Measurements from ENCODE around the gene HES1.
A peak's percentile ranks its signal among the peaks of the same experiment; 100 is the strongest.
"Not testable (repeated sequence)": the region's sequence is repeated elsewhere in the genome, so short reads cannot be mapped to it uniquely, and the experiment has no call there.

Gene HES1

GRCh38 chr3:194128202-194128918, 7.6 kb upstream of the HES1 start:
- no peak for DNase-seq (ENCODE audit: low read depth in 2 of 2)

GRCh38 chr3:194128919-194129295, 7.0 kb upstream of the HES1 start:
- DNase-seq (ENCODE audit: low read depth in 2 of 2), result not testable (repeated sequence)

GRCh38 chr3:194129581-194130133, 6.3 kb upstream of the HES1 start:
- peak; percentile 83 for DNase-seq (ENCODE audit: low read depth in 2 of 2)

- DNase-seq (ENCODE audit: low read depth in 2 of 2), result no peak
Measured at GRCh38 chr3:194130188-194130587, 5.8 kb upstream of the HES1 start.

- DNase-seq (ENCODE audit: low read depth in 2 of 2), result no peak
Measured at GRCh38 chr3:194130807-194131589, 5.0 kb upstream of the HES1 start.

- no peak for DNase-seq (ENCODE audit: low read depth in 2 of 2)
Measured at GRCh38 chr3:194132465-194133286, 3.3 kb upstream of the HES1 start.

GRCh38 chr3:194133661-194134230, 2.2 kb upstream of the HES1 start:
- no peak for DNase-seq (ENCODE audit: low read depth in 2 of 2)

GRCh38 chr3:194134231-194134756, 1.7 kb upstream of the HES1 start:
- DNase-seq (ENCODE audit: low read depth in 2 of 2), result no peak

- peak; percentile 94 to 95 for DNase-seq (ENCODE audit: low read depth in 2 of 2)
Measured at GRCh38 chr3:194134757-194135515, 1.0 kb upstream of the HES1 start.

- no peak for DNase-seq (ENCODE audit: low read depth in 2 of 2)
Measured at GRCh38 chr3:194135516-194135805, 487 bp upstream of the HES1 start.

- no peak for DNase-seq (ENCODE audit: low read depth in 2 of 2)
Measured at GRCh38 chr3:194136519-194137007, 615 bp downstream of the HES1 start.

GRCh38 chr3:194137008-194137505, 1.1 kb downstream of the HES1 start:
- no peak for DNase-seq (ENCODE audit: low read depth in 2 of 2)

GRCh38 chr3:194137506-194138474, 1.8 kb downstream of the HES1 start:
- no peak for DNase-seq (ENCODE audit: low read depth in 2 of 2)

GRCh38 chr3:194138732-194139070, 2.8 kb downstream of the HES1 start:
- no peak for DNase-seq (ENCODE audit: low read depth in 2 of 2)

GRCh38 chr3:194139071-194139813, 3.3 kb downstream of the HES1 start:
- DNase-seq (ENCODE audit: low read depth in 2 of 2), result peak; percentile 73 to 74

GRCh38 chr3:194139814-194140391, 4.0 kb downstream of the HES1 start:
- no peak for DNase-seq (ENCODE audit: low read depth in 2 of 2)

- DNase-seq (ENCODE audit: low read depth in 2 of 2), result no peak
Measured at GRCh38 chr3:194140520-194141414, 4.8 kb downstream of the HES1 start.
